Activated naive CD4-positive, alpha-beta T cell (primary cell): Measurements from ENCODE around the gene CAPZA2.

Experiments used
- DNase-seq, 4 experiments: peaks; one replicate each; lab custom pipeline; 2025; lab: John Stamatoyannopoulos, UW

CAPZA2 gene

DNA sequence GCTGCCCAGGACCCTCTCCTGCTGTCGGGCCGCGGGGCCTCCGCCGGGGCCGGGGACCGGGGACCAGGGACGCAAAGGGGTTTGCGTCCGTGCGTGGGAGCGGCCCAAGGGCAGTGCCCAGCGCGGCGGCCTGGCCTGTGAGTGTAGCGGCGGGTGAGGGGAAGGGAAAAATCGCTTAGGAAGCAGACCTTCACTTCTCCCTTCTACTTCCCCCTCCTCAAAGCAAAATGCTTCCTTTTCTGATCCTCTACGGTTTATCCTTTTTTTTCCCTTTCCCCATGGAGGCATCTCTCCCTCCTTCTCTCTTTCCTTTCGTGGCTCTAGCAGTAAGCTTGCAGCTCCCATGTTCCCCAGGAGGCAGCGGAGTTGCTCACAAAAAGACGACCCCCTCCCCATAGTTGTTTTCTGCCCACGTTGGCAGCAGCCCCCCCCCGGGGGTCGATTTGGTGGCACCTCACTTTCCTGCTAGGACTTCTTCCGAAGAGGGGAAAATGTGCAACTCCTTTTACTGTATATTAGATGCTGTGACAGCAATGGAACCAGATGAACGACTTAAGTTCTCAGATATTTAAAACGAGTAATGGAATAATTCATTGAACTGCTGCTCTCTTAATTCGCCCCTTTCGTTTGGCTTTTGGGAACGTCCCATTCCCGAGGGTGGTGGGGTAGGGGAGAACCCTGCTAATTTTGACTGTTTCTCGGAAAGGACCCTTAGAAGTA lies 724 bp downstream of the CAPZA2 start:
- DNase-seq: no peak

GRCh38 chr7:116863936-116864500 lies 1.6 kb downstream of the CAPZA2 start:
- DNase-seq: no peak

DNA sequence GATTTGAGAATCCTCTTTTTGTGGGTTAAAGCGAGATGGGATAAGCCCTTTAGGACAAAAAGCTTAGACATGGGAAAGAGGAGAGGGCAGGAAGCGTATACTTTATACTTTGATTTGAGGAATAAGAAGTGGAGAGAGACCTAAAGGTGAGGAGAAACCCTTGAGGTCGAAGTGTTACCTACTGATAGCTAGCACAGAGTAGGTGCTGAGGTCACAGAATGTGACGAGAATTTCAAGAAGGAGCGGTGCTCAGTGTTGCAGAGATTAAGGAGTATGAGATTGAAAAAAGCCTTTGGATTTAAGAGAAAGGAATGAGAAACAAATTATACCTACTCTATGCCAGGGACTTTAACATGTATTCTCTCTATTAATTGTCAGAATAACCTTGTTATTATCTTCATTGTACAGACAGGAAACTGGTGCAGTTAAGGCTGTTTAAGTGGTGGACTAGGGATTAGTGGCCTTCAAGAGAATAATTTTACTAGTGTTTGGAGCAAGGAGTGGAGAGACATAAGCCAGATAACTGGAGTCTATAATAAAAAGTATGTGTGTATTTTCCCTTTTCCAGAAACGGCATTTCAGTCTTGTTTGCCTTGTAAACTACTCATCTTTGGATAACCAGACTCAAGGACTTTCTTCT lies 8.8 kb downstream of the CAPZA2 start:
- DNase-seq: no peak

DNA sequence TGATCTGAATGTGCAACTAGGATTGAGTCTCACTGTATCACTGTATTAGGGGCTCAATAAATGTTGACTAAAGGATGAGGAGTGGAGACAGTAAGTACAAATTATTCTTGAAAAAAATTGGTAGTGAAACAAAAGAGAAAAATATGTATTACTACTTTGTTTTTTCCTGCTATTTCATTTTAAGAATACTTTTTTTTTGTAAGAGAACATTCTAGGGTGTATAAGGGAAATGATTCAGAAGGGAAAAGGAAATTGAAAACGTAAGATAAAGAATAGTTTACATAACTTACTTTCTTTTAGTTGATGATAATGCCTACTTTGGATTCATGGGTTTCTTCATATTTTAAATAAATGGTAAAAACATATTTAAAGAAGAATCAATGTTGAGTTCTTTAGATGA lies 9.6 kb downstream of the CAPZA2 start:
- DNase-seq: no peak

DNA sequence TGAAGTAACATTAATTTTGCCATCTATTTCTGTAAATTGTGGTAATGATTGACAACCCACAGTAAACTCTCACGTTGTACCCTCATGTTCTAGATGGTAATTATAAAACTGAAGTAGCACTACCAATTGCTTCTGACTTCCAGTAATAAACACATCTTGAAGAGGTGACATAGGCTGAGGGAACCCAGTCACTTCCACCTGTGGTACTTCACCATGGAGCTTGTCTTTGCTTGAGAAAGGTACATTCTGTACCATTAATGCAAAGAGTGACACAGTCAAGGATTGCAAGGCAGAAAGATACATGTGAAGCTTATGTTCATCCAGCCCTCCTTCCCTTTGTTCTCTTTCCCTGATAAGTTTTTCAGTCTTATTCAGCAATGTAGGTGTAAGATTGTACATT lies 11.2 kb downstream of the CAPZA2 start:
- DNase-seq: no peak

- DNase-seq: no peak
These were observed 14.5 kb downstream of the CAPZA2 start for GRCh38 chr7:116876664-116877442.

GRCh38 chr7:116877443-116878217 lies 15.2 kb downstream of the CAPZA2 start:
- DNase-seq: no peak

DNA sequence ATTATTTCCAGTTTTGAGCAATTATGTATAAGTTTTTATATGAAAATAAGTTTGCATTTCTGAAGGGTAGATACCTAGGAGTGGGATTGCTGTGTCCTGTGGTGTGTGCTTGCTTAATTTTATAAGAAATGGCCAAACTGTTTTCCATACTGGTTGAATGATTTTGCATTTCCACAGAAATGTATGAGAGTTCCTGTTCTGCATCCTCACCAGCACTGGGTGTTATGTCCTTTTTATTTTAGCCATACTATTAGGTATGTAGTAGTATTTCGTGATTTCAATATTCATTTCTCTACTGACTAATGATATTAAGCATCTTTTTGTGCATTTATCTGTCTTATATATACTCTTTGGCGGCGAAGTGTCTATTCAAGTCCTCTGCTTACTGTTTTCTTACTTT lies 22.3 kb downstream of the CAPZA2 start:
- no peak for DNase-seq

GRCh38 chr7:116885724-116886123 lies 23.3 kb downstream of the CAPZA2 start:
- DNase-seq: no peak

DNA sequence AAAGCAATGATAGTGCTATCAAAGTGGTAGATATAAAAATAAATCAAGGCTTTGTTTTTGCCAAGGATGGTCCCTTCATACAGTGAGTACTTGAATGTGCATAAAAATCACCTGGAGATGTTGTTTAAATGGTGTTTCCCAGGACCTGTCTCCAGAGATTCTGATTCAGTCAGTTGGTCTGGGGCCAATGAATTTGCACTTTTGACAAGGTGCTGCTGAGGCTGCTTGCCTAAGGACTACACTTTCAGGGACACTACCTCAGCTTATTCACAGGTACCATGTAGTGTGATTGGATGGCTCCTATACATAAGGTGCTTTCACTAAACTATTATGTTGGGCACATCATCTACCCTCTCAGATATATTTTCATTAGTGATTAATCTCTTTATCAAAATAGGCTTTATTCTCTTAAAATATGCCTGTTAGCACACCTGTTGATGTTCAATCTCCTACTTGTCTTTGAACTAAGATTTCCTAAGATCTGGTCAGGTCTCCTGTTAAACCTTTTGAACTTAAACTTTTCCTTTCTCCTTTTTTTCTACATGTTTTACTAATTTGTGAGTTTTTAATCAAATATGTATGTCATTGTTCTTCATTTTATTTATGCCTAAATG lies 24.3 kb downstream of the CAPZA2 start:
- no peak for DNase-seq

- no peak for DNase-seq
These were observed 26.5 kb downstream of the CAPZA2 start for GRCh38 chr7:116888895-116889294.

DNA sequence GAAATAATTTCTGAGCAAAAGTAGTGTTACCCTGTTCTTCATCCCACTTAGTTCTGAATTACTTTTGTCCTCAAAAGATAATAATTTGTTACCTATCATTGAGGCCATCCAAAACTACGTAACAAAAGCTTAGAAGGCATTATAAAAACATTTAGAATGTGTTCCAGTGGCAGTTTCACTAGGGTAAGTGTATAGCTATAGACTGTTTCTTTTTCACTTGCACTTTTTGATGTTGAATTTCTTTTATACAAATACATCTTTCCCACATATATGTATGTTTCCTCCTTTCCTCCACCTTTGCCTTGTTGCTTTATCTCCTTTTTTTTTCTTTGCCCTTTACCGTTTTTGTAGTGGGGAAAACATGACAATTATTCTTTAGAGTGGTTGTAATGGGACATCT lies 33.5 kb downstream of the CAPZA2 start:
- DNase-seq: no peak

DNA sequence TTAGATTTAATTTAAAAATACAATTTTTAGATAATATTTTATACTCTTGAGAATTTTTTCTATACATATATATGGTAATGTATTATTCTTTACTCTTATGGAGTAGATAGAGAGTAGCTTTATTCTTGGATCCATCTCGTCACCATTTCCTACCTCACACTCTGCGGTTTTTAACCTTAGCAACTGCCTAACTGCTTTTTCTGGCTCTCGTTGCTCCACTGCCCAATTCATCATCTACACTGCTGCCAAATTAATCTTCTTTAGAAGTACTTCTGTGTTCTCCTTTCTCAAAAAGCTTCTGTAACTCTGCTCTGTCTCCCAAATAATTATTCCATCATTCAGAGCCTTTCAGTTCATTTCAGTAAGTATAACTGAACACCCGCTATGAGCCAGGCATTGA lies 35.3 kb downstream of the CAPZA2 start:
- DNase-seq: no peak

- DNase-seq: no peak
These were observed 36.9 kb downstream of the CAPZA2 start for GRCh38 chr7:116899308-116899707.

GRCh38 chr7:116901143-116901542 lies 38.8 kb downstream of the CAPZA2 start:
- DNase-seq: no peak

GRCh38 chr7:116902867-116903266 lies 40.5 kb downstream of the CAPZA2 start:
- DNase-seq: no peak

DNA sequence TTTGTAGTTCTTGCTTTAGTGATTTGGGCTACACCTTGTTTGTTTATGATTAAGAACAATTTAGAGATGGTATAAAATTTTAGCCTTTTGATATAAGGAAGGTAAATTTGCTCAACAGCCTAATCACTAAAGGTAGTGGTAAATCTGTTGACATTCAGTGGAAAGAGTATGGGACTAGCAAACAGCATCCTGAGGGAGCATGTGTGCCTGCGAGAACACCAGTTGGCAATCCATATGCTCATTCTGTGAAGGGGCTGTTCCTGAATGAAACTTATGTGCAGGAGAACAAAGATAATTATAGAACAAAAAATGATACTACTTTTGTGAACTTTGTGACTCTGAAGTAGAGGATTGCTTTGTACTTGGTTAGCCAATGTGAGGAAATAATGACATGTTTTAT lies 44.0 kb downstream of the CAPZA2 start:
- no peak for DNase-seq

GRCh38 chr7:116910383-116910782 lies 48.0 kb downstream of the CAPZA2 start:
- DNase-seq: no peak

- DNase-seq: no peak
These were observed 49.4 kb downstream of the CAPZA2 start for GRCh38 chr7:116911801-116912200.

DNA sequence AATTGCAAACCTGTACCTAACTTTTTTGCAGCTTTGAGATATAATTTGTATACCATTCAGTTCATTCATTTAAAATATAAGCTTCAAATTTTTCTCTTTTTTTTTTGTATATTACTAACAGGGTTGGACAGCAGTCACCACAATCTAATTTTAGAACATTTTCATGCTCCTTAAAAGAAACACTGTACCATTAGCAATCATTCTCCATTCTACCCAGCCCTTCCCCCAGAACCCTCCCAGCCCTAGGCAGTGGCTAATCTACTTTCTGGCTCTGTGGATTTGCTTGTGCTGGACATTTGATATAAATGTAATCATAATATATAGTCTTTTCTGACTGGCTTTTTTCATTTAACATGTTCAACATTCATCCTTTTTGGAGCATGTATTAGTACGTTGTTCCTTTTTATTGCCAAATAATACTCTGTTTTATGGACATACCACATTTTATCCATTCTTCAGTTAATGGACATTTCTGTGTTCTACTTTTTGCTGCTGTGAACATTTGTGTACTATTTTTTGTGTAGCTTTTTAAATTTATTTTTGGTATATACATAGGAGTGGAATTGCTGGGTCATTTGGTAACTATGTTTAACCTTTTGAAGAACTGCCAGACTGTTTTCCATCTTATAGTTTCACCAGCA lies 50.0 kb downstream of the CAPZA2 start:
- DNase-seq: no peak

DNA sequence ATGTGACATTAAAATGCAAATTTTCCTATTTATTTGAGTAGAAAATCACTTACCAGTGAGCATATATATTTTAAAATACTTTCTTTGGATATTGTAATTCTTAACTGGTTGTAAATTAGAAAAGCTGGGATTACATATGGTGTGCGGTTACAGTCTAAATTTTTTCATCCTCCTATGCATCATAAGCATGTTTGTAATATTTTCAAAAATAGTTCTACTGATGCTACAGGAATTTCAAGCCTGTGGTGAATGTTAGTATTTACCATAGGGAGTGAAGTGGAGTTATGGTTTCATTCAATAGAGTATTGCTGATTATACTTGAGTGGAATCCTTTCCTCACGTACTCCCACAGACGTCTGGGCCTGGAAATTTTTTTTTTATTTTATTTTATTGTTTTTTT lies 56.3 kb downstream of the CAPZA2 start:
- no peak for DNase-seq
